HepG2 (cell line): ENCODE results near the gene TWIST2. TPM values are rescaled to one million over a fixed set of nuclear protein-coding genes. Genes with fewer than 3 reads are reported as not detected.

ENCODE experiments used
- ATAC-seq: fragments of 200-7000 bp; cut with Tn5 transposase; 3 replicates; pipeline ENCODE4 v1.9.1; 2020; ENCODE audit warnings: mild to moderate bottlenecking, moderate library complexity
- BruUV-seq: library from RNA; stranded (reverse); fragments of 400-500 nt; replicated peaks from 2 replicates; lab custom pipeline; 2021; lab: Mats Ljungman, UMichigan
- CTCF ChIA-PET: fragments of 300-600 bp; formaldehyde crosslinking; extraction: SDS; loops from one replicate; lab custom pipeline; 2021; ENCODE audit warnings: low total read pairs, inconsistent platforms, low intra/inter-chr PET ratio; lab: Yijun Ruan, JAX
- POLR2A ChIA-PET: fragments of 350-600 bp; sonication (Branson Sonifier 250); formaldehyde crosslinking; loops from one replicate; lab custom pipeline; 2020; ENCODE audit warnings: antibody characterized with exemption, inconsistent platforms; lab: Yijun Ruan, JAX
- DNase-seq: peaks from one replicate; pipeline ENCODE4 v3.0.0-alpha.2; 2015; ENCODE audit warnings: low spot score
- FAIRE-seq: peaks from 3 replicates; lab custom pipeline; 2011; peaks lifted over from hg19 to GRCh38; lab: Jason Lieb, UNC
- H2AFZ ChIP-seq: one replicate; pipeline ENCODE4 v1.6.1; 2011; ENCODE audit warnings: low read length, inconsistent platforms
- H3K27ac ChIP-seq: fragments of 300-600 bp; 3 replicates; pipeline ENCODE4 v1.8.0; 2011; ENCODE audit warnings: mixed run types, mild to moderate bottlenecking, mixed read lengths, low read length, inconsistent platforms; ENCODE audit not compliant: insufficient read depth; ENCODE audit errors: extremely low read length
- H3K27me3 ChIP-seq, 2 experiments: fragments of 200-600 bp in 1 of 2; 2 replicates in 1 of 2; 3 replicates in 1 of 2; pipeline versions ENCODE4 v1.6.0 to v1.8.0; 2011; ENCODE audit warnings: low read length in 2 of 2, mild to moderate bottlenecking in 2 of 2, moderate library complexity in 2 of 2, inconsistent platforms in 1 of 2; ENCODE audit not compliant: insufficient read depth in 2 of 2, control insufficient read depth in 1 of 2
- H3K36me3 ChIP-seq, 2 experiments: fragments of 200-600 bp in 1 of 2; replicated peaks in 1 of 2; 2 replicates in 1 of 2; 3 replicates in 1 of 2; pipeline versions ENCODE4 v1.5.1 to v1.8.0; 2011; ENCODE audit warnings: low read length in 2 of 2, inconsistent platforms in 1 of 2; ENCODE audit not compliant: insufficient read depth in 2 of 2, control insufficient read depth in 1 of 2
- H3K4me1 ChIP-seq: 2 replicates; pipeline ENCODE4 v1.5.1; 2012; ENCODE audit warnings: low read length, inconsistent platforms; ENCODE audit not compliant: insufficient read depth
- H3K4me2 ChIP-seq: 2 replicates; pipeline ENCODE4 v1.6.0; 2011; ENCODE audit warnings: low read depth, low read length, inconsistent platforms
- H3K4me3 ChIP-seq, 3 experiments: fragments of 200-600 bp in 1 of 3; sonication (generic), shearing (Covaris generic) in 1 of 3; replicated peaks in 1 of 3; 2 replicates each; pipeline ENCODE4 v1.5.1; 2011 to 2016; ENCODE audit warnings: low read length in 3 of 3, inconsistent platforms in 2 of 3, low read depth in 2 of 3, mild to moderate bottlenecking in 2 of 3, control low read depth in 1 of 3, mixed read lengths in 1 of 3; ENCODE audit not compliant: insufficient read depth in 1 of 3
- H3K79me2 ChIP-seq: one replicate; pipeline ENCODE4 v1.6.1; 2011; ENCODE audit warnings: low read length, inconsistent platforms; ENCODE audit not compliant: insufficient read depth
- H3K9ac ChIP-seq: 2 replicates; pipeline ENCODE4 v1.6.0; 2011; ENCODE audit warnings: mild to moderate bottlenecking, low read depth, low read length, inconsistent platforms; ENCODE audit not compliant: insufficient read depth
- H3K9me3 ChIP-seq: 2 replicates; pipeline ENCODE4 v1.5.1; 2012; ENCODE audit warnings: mild to moderate bottlenecking, low read length
- H4K20me1 ChIP-seq: 2 replicates; pipeline ENCODE4 v1.6.0; 2011; ENCODE audit warnings: inconsistent platforms, mild to moderate bottlenecking, low read length, moderate library complexity; ENCODE audit not compliant: insufficient read depth
- DPF2 ChIP-seq: sonication (generic); formaldehyde crosslinking; IDR thresholded peaks from 2 replicates; pipeline ENCODE4 v1.4.0; 2020; ENCODE audit warnings: mild to moderate bottlenecking, low read depth, missing genetic modification reagents, borderline replicate concordance
- EED ChIP-seq: sonication (generic); formaldehyde crosslinking; IDR thresholded peaks from 2 replicates; pipeline ENCODE4 v1.5.0; 2020; ENCODE audit warnings: mild to moderate bottlenecking, missing genetic modification reagents
- FOXC1 ChIP-seq: sonication (generic); formaldehyde crosslinking; IDR thresholded peaks from 2 replicates; pipeline ENCODE4 v1.8.0; 2022; ENCODE audit warnings: mild to moderate bottlenecking, missing genetic modification reagents, borderline replicate concordance
- SSRP1 ChIP-seq: IDR thresholded peaks from 2 replicates; pipeline ENCODE4 v1.6.1; 2016; ENCODE audit warnings: control low read depth
- ZFP37 ChIP-seq: sonication (generic); formaldehyde crosslinking; IDR thresholded peaks from 2 replicates; pipeline ENCODE4 v1.4.0; 2020; ENCODE audit warnings: missing genetic modification reagents, borderline replicate concordance
- ZNF589 ChIP-seq: sonication (generic); formaldehyde crosslinking; conservative IDR thresholded peaks from 2 replicates; pipeline ENCODE4 v1.8.0; 2022; ENCODE audit warnings: mild to moderate bottlenecking, moderate library complexity, missing genetic modification reagents
- WGBS: methylation state at CpG from one replicate; pipeline ENCODE4 v1.1.6; 2017; ENCODE audit warnings: low lambda C conversion rate; 5-methylcytosine and 5-hydroxymethylcytosine counted together
- in situ Hi-C: cut with HindIII; loops from 2 replicates; pipeline ENCODE4 v1.10.0; 2017; ENCODE audit warnings: low pct_unique_long_range_greater_than_20kb; ENCODE audit not compliant: extremely low pct_ligation_motif_present
- intact Hi-C: fragments of 100-400 bp; cut with micrococcal nuclease; formaldehyde crosslinking; loops from one replicate; pipeline ENCODE4 v1.10.0; 2022; ENCODE audit not compliant: unreplicated experiment
- polyA plus RNA-seq, 8 experiments: library from polyadenylated mRNA; depleted of rRNA in 3 of 8; stranded (reverse) in 7 of 8; unstranded in 1 of 8; fragments of >200 nt; fragmentation: Illumina TruSeq in 4 of 8; extraction: Trizol in 4 of 8; gene quantifications; 2 replicates each; pipeline versions ENCODE4 v1.2.1 to v1.2.3, GENCODE V29; 2011 to 2016; ENCODE audit warnings: low read depth in 4 of 8, missing spikeins in 1 of 8, mixed read lengths in 1 of 8; ENCODE audit not compliant: insufficient read depth in 1 of 8
- total RNA-seq, 5 experiments: library from RNA; depleted of rRNA; stranded (reverse); fragments of >200 nt; fragmentation: Illumina TruSeq; extraction: Trizol; gene quantifications; 2 replicates each; pipeline ENCODE4 v1.2.3, GENCODE V29; 2016; ENCODE audit warnings: low read depth in 1 of 5

The TWIST2 gene
- total and polyA plus RNA-seq, 2 of the 13 experiments (the other 11 are each of a cell fraction or from before 2014, with no cell fraction given): 0.08 to 0.11 TPM

- H3K79me2 ChIP-seq: no peaks in the 10 kb centered on the region
- peaks cover 20% of the 10 kb centered on the region for H3K4me1 ChIP-seq
- H3K4me3 ChIP-seq: no peak overlapping the region
- no peak overlapping the region for H3K27ac ChIP-seq
- no peak for TF ChIP-seq DPF2 (CRISPR knock-in tag)
- TF ChIP-seq ZFP37 (CRISPR knock-in tag): no peak
- TF ChIP-seq SSRP1 (CRISPR knock-in tag): no peak
- TF ChIP-seq EED (CRISPR knock-in tag): no peak
- DNase-seq (no peak), FAIRE-seq (no peak), ATAC-seq (no peak)
- no peak overlapping the region for H3K4me2 ChIP-seq
- WGBS: 58% methylated on average over 14 of the region's 14 CpGs
- intact Hi-C loops (no loop called here), in situ Hi-C loops (no loop called here)
- no peaks in the 10 kb centered on the region for H4K20me1 ChIP-seq
- no peaks in the 10 kb centered on the region for H3K36me3 ChIP-seq
- ChIA-PET CTCF (no interaction called here), POLR2A (no interaction called here)
- H3K27me3 ChIP-seq: peaks cover 2 to 37% of the 10 kb centered on the region in 2 experiments; a peak in 4 of 5 replicates
- no peak overlapping the region for H3K9ac ChIP-seq
- no peak overlapping the region for H2AFZ ChIP-seq
- no TSS peak for BruUV-seq
- no peaks in the 10 kb centered on the region for H3K9me3 ChIP-seq
Measured at GRCh38 chr2:238859636-238860347, 11.9 kb downstream of the TWIST2 start.

- peaks cover 2 to 23% of the 10 kb centered on the region in 2 experiments; a peak in 4 of 5 replicates for H3K27me3 ChIP-seq
- intact Hi-C loops: no loop called here
- no peak for TF ChIP-seq FOXC1 (CRISPR knock-in tag)
- 0 out of 2 replicates have a peak, but pooled peaks have one; percentile 23 for TF ChIP-seq ZNF589 (CRISPR knock-in tag)
- H3K79me2 ChIP-seq: no peaks in the 10 kb centered on the region
- in situ Hi-C loops: no loop called here
- no peak overlapping the region for H3K9ac ChIP-seq
- DNase-seq (no peak), FAIRE-seq (no peak), ATAC-seq (no peak)
- ChIA-PET CTCF (no interaction called here), POLR2A (no interaction called here)
- no peaks in the 10 kb centered on the region for H3K36me3 ChIP-seq
- H3K9me3 ChIP-seq: no peaks in the 10 kb centered on the region
- no TSS peak for BruUV-seq
- no peaks in the 10 kb centered on the region for H4K20me1 ChIP-seq
- 77% methylated on average over 21 of the region's 21 CpGs for WGBS
- H2AFZ ChIP-seq: no peak overlapping the region
- H3K4me2 ChIP-seq: no peak overlapping the region
- peaks cover 31% of the 10 kb centered on the region for H3K4me1 ChIP-seq
- H3K27ac ChIP-seq: no peak overlapping the region
- H3K4me3 ChIP-seq: no peak overlapping the region
Measured at GRCh38 chr2:238861013-238861730, 13.3 kb downstream of the TWIST2 start.
